HG03442 (cell line): ENCODE results near the gene PARD3.

Experiments
- ATAC-seq: cut with Tn5 transposase; IDR thresholded peaks from one replicate; pipeline ENCODE4 v1.9.1; 2021; ENCODE audit warnings: mild to moderate bottlenecking, moderate library complexity; ENCODE audit not compliant: unreplicated experiment

PARD3 gene

GRCh38 chr10:34101001-34101400 is 714.1 kb downstream of the PARD3 start:
- ATAC-seq = no peak

GRCh38 chr10:34098821-34099567 is 716.1 kb downstream of the PARD3 start:
- ATAC-seq = no peak

GRCh38 chr10:34097682-34098081 is 717.4 kb downstream of the PARD3 start:
- ATAC-seq = no peak

GRCh38 chr10:34094961-34095360 is 720.1 kb downstream of the PARD3 start:
- no peak for ATAC-seq

- no peak for ATAC-seq
Measured at GRCh38 chr10:34094146-34094696, 720.9 kb downstream of the PARD3 start.

- no peak for ATAC-seq
Measured at GRCh38 chr10:34092891-34093290, 722.2 kb downstream of the PARD3 start.

- ATAC-seq = no peak
Measured at GRCh38 chr10:34091635-34092195, 723.4 kb downstream of the PARD3 start.

GRCh38 chr10:34089253-34089652 is 725.8 kb downstream of the PARD3 start:
- no peak for ATAC-seq

GRCh38 chr10:34088208-34088794 is 726.8 kb downstream of the PARD3 start:
- ATAC-seq = no peak

- no peak for ATAC-seq
Measured at GRCh38 chr10:34087095-34087418, 728.0 kb downstream of the PARD3 start.

- ATAC-seq = no peak
Measured at GRCh38 chr10:34083567-34083966, 731.5 kb downstream of the PARD3 start.

- no peak for ATAC-seq
Measured at GRCh38 chr10:34081948-34082347, 733.1 kb downstream of the PARD3 start.

- ATAC-seq = no peak
Measured at GRCh38 chr10:34081347-34081743, 733.8 kb downstream of the PARD3 start.

GRCh38 chr10:34080485-34081346 is 734.4 kb downstream of the PARD3 start:
- no peak for ATAC-seq

- ATAC-seq = no peak
Measured at GRCh38 chr10:34079702-34080484, 735.2 kb downstream of the PARD3 start.

GRCh38 chr10:34078745-34079470 is 736.2 kb downstream of the PARD3 start:
- no peak for ATAC-seq

GRCh38 chr10:34078017-34078744 is 736.9 kb downstream of the PARD3 start:
- no peak for ATAC-seq

GRCh38 chr10:34076443-34076842 is 738.7 kb downstream of the PARD3 start:
- no peak for ATAC-seq

GRCh38 chr10:34075254-34075926 is 739.7 kb downstream of the PARD3 start:
- ATAC-seq = no peak
